Measurements from ENCODE around the gene RAPGEF4. TPM values are rescaled to one million over a fixed set of nuclear protein-coding genes. Genes with fewer than 3 reads are reported as not detected.

Gene RAPGEF4
- total and polyA plus RNA-seq, 2 of the 8 experiments (the other 6 are each of a cell fraction or from before 2014, with no cell fraction given), result 1.2 to 2.6 TPM

DNA sequence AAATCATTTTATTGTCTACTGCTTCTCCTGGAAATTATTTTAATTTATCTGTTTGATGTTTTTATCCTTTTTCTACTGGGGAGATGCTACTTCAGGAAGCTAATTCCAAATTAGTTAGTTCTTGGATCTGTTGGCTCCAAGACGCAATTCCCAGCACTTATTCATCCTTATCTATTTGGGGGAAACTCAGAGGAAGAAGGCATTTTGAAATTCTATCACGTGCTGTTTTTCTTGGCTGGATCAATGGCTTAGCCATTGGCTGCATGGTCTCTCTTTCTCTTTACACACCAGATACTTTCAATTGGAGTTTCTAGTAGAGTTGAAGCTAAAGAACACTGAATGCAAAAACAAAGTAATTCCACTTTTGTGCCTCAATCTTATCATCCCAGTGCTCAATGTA is 98.3 kb downstream of the RAPGEF4 start (continued):
- TF ChIP-seq, protein P1, sequence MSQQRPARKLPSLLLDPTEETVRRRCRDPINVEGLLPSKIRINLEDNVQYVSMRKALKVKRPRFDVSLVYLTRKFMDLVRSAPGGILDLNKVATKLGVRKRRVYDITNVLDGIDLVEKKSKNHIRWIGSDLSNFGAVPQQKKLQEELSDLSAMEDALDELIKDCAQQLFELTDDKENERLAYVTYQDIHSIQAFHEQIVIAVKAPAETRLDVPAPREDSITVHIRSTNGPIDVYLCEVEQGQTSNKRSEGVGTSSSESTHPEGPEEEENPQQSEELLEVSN (IDR thresholded peaks at IDR 0.05), result no peak
- TF ChIP-seq EGR1 (IDR thresholded peaks at IDR 0.05; ENCODE audit: borderline replicate concordance, low read depth, low read length) (no peak), USF2 (IDR thresholded peaks at IDR 0.05; ENCODE audit: low read length) (no peak), ASH2L (IDR thresholded peaks at IDR 0.05; ENCODE audit: low read length) (no peak), SAP30 (IDR thresholded peaks at IDR 0.05; ENCODE audit: insufficient read depth, insufficient replicate concordance, low read length) (no peak), RFX5 (IDR thresholded peaks at IDR 0.05; ENCODE audit: borderline replicate concordance, low read depth, low read length) (no peak)

Data from H1 (cell line).